AG04450 (cell line): ENCODE data around the gene GNA12. TPM values are rescaled to one million over a fixed set of nuclear protein-coding genes. Genes with fewer than 3 reads are reported as not detected.
A peak's percentile ranks its signal among the peaks of the same experiment; 100 is the strongest.

ENCODE experiments used
- CTCF ChIA-PET: fragments of 300-600, 350-600 bp; formaldehyde crosslinking; extraction: SDS; loops from one replicate; lab custom pipeline; 2022; ENCODE audit warnings: antibody characterized with exemption, inconsistent platforms; lab: Charles Lee
- POLR2A ChIA-PET: fragments of 350-600 bp; formaldehyde crosslinking; extraction: SDS; loops from one replicate; lab custom pipeline; 2021; ENCODE audit warnings: antibody characterized with exemption, inconsistent platforms; lab: Yijun Ruan, JAX
- DNase-seq: peaks from one replicate; pipeline ENCODE4 v3.0.0-alpha.2; 2011; ENCODE audit warnings: low read depth, low spot score
- H3K27ac ChIP-seq: one replicate; pipeline ENCODE4 v1.5.1; 2012; ENCODE audit warnings: low read depth, low read length, control low read depth
- H3K27me3 ChIP-seq: one replicate; pipeline ENCODE4 v1.6.0; 2012; ENCODE audit warnings: low read length; ENCODE audit not compliant: control insufficient read depth, insufficient read depth
- H3K4me3 ChIP-seq: 2 replicates; pipeline ENCODE4 v1.5.1; 2011; ENCODE audit warnings: mild to moderate bottlenecking, low read depth, low read length, control low read depth
- H3K9me3 ChIP-seq: 2 replicates; pipeline ENCODE4 v1.5.1; 2012; ENCODE audit warnings: low read length; ENCODE audit not compliant: control insufficient read depth, insufficient read depth
- polyA plus RNA-seq: library from polyadenylated mRNA; depleted of rRNA; stranded (reverse); fragments of >200 nt; gene quantifications from 2 replicates; pipeline ENCODE4 v1.2.3, GENCODE V29; 2011
- TF ChIP-seq, protein P1 (sequence below): IDR thresholded peaks from 2 replicates; pipeline ENCODE4 v1.5.1; 2011; ENCODE audit warnings: low read depth, low read length, control low read depth, inconsistent platforms

The GNA12 gene
- polyA plus RNA-seq, 1 experiment = 97.4 TPM

- TF ChIP-seq, protein P1, sequence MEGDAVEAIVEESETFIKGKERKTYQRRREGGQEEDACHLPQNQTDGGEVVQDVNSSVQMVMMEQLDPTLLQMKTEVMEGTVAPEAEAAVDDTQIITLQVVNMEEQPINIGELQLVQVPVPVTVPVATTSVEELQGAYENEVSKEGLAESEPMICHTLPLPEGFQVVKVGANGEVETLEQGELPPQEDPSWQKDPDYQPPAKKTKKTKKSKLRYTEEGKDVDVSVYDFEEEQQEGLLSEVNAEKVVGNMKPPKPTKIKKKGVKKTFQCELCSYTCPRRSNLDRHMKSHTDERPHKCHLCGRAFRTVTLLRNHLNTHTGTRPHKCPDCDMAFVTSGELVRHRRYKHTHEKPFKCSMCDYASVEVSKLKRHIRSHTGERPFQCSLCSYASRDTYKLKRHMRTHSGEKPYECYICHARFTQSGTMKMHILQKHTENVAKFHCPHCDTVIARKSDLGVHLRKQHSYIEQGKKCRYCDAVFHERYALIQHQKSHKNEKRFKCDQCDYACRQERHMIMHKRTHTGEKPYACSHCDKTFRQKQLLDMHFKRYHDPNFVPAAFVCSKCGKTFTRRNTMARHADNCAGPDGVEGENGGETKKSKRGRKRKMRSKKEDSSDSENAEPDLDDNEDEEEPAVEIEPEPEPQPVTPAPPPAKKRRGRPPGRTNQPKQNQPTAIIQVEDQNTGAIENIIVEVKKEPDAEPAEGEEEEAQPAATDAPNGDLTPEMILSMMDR = no peak
- Histone ChIP-seq H3K9me3 (peaks cover 4% of the 10 kb centered on the region), H3K27ac (peak overlapping the region; percentile 97), H3K27me3 (no peaks in the 10 kb centered on the region), H3K4me3 (no peak overlapping the region; the same call in 1 of the 2 replicates)
- POLR2A ChIA-PET = interaction anchor here (0.5 to 2.1 kb wide), 10 partner anchors 11 to 115 kb away, joined by 3 to 15 read pairs (median 5); no protein-coding TSS in a partner anchor
- DNase-seq = no peak
- CTCF ChIA-PET = interaction anchor here (0.6 to 1.8 kb wide), 3 partner anchors 36 to 105 kb away, joined by 4 to 7 read pairs (median 5); no protein-coding TSS in a partner anchor
Measured at GRCh38 chr7:2758673-2759616, 85.2 kb downstream of the GNA12 start.

GRCh38 chr7:2757904-2758672, 86.0 kb downstream of the GNA12 start:
- peak; percentile 95 for DNase-seq
- Histone ChIP-seq H3K27me3 (no peaks in the 10 kb centered on the region), H3K4me3 (peak overlapping the region; percentile 30), H3K9me3 (peaks cover 4% of the 10 kb centered on the region), H3K27ac (peak overlapping the region; percentile 97)
- TF ChIP-seq, protein P1 = no peak
- ChIA-PET POLR2A (interaction anchor here (0.5 to 2.1 kb wide), 13 partner anchors 11 to 116 kb away, joined by 3 to 15 read pairs (median 5); no protein-coding TSS in a partner anchor), CTCF (interaction anchor here (0.6 to 1.5 kb wide), 6 partner anchors 27 to 137 kb away, joined by 3 to 7 read pairs (median 4); no protein-coding TSS in a partner anchor)

GRCh38 chr7:2757361-2757903, 86.7 kb downstream of the GNA12 start:
- H3K4me3 ChIP-seq = peak overlapping the region; percentile 22
- peak overlapping the region; percentile 97 for H3K27ac ChIP-seq
- no peak for DNase-seq
- ChIA-PET POLR2A (interaction anchor here (0.7 to 2.1 kb wide), 13 partner anchors 10 to 117 kb away, joined by 3 to 15 read pairs (median 5); no protein-coding TSS in a partner anchor), CTCF (interaction anchor here (0.6 to 1.5 kb wide), 5 partner anchors 27 to 136 kb away, joined by 3 to 7 read pairs (median 4); no protein-coding TSS in a partner anchor)
- TF ChIP-seq, protein P1 = no peak
- no peaks in the 10 kb centered on the region for H3K27me3 ChIP-seq
- H3K9me3 ChIP-seq = peaks cover 4% of the 10 kb centered on the region

DNA sequence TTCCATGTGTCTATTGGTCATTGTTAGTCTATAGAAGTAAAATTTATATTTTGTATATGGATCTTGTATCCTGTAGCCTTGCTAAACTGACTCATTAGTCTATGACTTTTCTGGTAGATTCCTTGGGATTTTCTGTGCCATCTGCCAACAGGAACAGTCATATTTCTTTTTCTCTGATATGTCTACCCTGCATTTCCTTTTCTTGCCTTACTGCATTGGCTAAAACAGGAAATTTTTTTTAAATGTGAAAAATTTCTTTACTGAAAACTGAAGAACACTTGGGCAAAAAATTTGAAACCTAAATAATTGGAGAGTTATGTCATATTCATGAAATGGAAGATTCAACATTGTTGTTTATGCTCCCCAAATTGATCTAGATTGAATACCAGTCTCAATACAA, 88.6 kb downstream of the GNA12 start:
- H3K27ac ChIP-seq = no peak overlapping the region

More for the DNA sequence above, 88.6 kb downstream of the GNA12 start:
- TF ChIP-seq, protein P1 = no peak
- no peak overlapping the region for H3K4me3 ChIP-seq
- ChIA-PET POLR2A (no interaction called here), CTCF (no interaction called here)
- H3K27me3 ChIP-seq = no peaks in the 10 kb centered on the region
- peaks cover 4% of the 10 kb centered on the region for H3K9me3 ChIP-seq
- no peak for DNase-seq
